ENCODE measurements around the gene UNC93A. TPM values are rescaled to one million over a fixed set of nuclear protein-coding genes. Genes with fewer than 3 reads are reported as not detected.

UNC93A gene
- total and polyA plus RNA-seq, 2 donors (not counting 1 experiment from before 2014, with no cell fraction given) = not detected

DNA sequence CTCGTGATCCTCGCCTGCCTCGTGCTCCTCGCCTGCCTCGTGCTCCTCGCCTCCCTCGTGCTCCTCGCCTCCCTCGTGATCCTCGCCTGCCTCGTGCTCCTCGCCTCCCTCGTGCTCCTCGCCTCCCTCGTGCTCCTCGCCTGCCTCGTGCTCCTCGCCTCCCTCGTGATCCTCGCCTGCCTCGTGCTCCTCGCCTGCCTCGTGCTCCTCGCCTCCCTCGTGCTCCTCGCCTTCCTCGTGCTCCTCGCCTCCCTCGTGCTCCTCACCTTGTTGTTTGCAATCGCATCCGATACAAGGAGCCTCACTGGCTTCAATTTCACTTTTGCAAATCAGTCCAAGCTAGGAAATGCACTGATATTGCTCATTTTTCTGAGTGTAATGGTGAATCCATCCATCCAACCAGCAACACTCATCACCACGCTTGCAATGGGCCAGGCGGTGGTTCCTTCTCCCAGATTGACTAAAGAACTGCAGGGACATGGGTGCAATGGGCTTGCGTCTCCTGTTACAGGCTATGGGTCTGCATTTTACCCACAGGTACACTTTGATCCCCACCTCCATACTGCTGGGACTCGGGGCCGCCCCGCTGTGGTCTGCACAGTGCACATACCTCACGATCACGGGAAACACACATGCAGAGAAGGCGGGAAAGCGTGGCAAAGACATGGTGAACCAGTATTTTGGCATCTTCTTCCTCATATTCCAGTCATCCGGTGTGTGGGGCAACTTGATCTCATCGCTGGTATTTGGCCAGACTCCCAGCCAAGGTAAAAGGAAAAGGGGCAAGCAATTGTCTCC, 4.6 kb downstream of the UNC93A start:
- no peak overlapping the region for H2AFZ ChIP-seq (ENCODE audit: low read length)
- TF ChIP-seq EZH2 (IDR thresholded peaks at IDR 0.05; ENCODE audit: low read length, missing control alignments) = no peak
- DNase-seq (ENCODE audit: low read depth in 2 of 2) = no peak
- H3K36me3 ChIP-seq (ENCODE audit: control insufficient read depth, insufficient read depth, low read length) = no peaks in the 10 kb centered on the region
- no peak overlapping the region for H3K4me3 ChIP-seq (replicated peaks in 1 of 4; ENCODE audit: control extremely low read depth in 1 of 4, insufficient read depth in 1 of 4, low read depth in 3 of 4, low read length in 4 of 4)
- no peak overlapping the region for H3K4me2 ChIP-seq (ENCODE audit: extremely low read depth, insufficient read depth, low read length)
- H3K4me1 ChIP-seq (ENCODE audit: control insufficient read depth, extremely low read depth, insufficient read depth, low read length) = no peaks in the 10 kb centered on the region
- no peak overlapping the region for H3K9ac ChIP-seq (ENCODE audit: insufficient read depth, low read length)
- no peaks in the 10 kb centered on the region for H3K27me3 ChIP-seq (ENCODE audit: control insufficient read depth, insufficient read depth, low read length)
- no peaks in the 10 kb centered on the region for H3K9me3 ChIP-seq (ENCODE audit: control insufficient read depth, insufficient read depth, low read depth, low read length)
- H3K27ac ChIP-seq (ENCODE audit: insufficient read depth, low read length) = no peak overlapping the region
- H3K79me2 ChIP-seq (ENCODE audit: control insufficient read depth, insufficient read depth, low read length) = no peaks in the 10 kb centered on the region
- no peaks in the 10 kb centered on the region for H4K20me1 ChIP-seq (ENCODE audit: control insufficient read depth, extremely low read depth, insufficient read depth, low read length)

DNA sequence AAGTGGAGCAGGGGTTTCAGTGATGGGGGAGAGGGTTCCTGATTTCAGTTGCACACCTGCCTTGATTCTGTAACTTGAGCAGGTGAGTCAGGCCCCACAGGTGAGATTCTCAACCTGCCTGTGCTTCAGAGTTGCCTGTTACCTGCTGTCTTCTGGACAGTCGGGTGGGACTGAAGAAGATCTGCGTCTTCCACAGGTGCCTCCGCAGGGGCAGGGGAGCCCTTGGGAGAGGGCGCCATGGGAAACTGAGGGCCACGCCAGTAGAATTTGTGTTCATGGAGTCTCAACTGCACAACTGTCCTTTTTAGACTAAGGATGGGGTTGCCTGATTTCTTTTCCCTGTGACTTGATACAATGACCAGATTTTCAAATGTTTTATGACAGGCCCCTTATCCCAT, 5.2 kb downstream of the UNC93A start:
- H2AFZ ChIP-seq (ENCODE audit: low read length) = no peak overlapping the region
- no peak overlapping the region for H3K4me3 ChIP-seq (replicated peaks in 1 of 4; ENCODE audit: control extremely low read depth in 1 of 4, insufficient read depth in 1 of 4, low read depth in 3 of 4, low read length in 4 of 4)
- H3K79me2 ChIP-seq (ENCODE audit: control insufficient read depth, insufficient read depth, low read length) = no peaks in the 10 kb centered on the region
- H3K27ac ChIP-seq (ENCODE audit: insufficient read depth, low read length) = no peak overlapping the region
- H3K36me3 ChIP-seq (ENCODE audit: control insufficient read depth, insufficient read depth, low read length) = no peaks in the 10 kb centered on the region
- no peak overlapping the region for H3K9ac ChIP-seq (ENCODE audit: insufficient read depth, low read length)
- H3K4me1 ChIP-seq (ENCODE audit: control insufficient read depth, extremely low read depth, insufficient read depth, low read length) = no peaks in the 10 kb centered on the region
- H3K27me3 ChIP-seq (ENCODE audit: control insufficient read depth, insufficient read depth, low read length) = no peaks in the 10 kb centered on the region
- no peaks in the 10 kb centered on the region for H3K9me3 ChIP-seq (ENCODE audit: control insufficient read depth, insufficient read depth, low read depth, low read length)
- H4K20me1 ChIP-seq (ENCODE audit: control insufficient read depth, extremely low read depth, insufficient read depth, low read length) = no peaks in the 10 kb centered on the region
- H3K4me2 ChIP-seq (ENCODE audit: extremely low read depth, insufficient read depth, low read length) = no peak overlapping the region
- no peak for DNase-seq (ENCODE audit: low read depth in 2 of 2)
- TF ChIP-seq, protein P1, sequence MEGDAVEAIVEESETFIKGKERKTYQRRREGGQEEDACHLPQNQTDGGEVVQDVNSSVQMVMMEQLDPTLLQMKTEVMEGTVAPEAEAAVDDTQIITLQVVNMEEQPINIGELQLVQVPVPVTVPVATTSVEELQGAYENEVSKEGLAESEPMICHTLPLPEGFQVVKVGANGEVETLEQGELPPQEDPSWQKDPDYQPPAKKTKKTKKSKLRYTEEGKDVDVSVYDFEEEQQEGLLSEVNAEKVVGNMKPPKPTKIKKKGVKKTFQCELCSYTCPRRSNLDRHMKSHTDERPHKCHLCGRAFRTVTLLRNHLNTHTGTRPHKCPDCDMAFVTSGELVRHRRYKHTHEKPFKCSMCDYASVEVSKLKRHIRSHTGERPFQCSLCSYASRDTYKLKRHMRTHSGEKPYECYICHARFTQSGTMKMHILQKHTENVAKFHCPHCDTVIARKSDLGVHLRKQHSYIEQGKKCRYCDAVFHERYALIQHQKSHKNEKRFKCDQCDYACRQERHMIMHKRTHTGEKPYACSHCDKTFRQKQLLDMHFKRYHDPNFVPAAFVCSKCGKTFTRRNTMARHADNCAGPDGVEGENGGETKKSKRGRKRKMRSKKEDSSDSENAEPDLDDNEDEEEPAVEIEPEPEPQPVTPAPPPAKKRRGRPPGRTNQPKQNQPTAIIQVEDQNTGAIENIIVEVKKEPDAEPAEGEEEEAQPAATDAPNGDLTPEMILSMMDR (conservative IDR thresholded peaks at IDR 0.05 in 1 of 2, IDR thresholded peaks at IDR 0.05 in 1 of 2; ENCODE audit: low read depth in 1 of 2, low read length in 2 of 2) = no peak
- TF ChIP-seq EZH2 (IDR thresholded peaks at IDR 0.05; ENCODE audit: low read length, missing control alignments) = no peak

GRCh38 chr6:167296902-167297301, 5.8 kb downstream of the UNC93A start:
- no peaks in the 10 kb centered on the region for H3K9me3 ChIP-seq (ENCODE audit: control insufficient read depth, insufficient read depth, low read depth, low read length)
- no peaks in the 10 kb centered on the region for H3K36me3 ChIP-seq (ENCODE audit: control insufficient read depth, insufficient read depth, low read length)
- TF ChIP-seq, protein P1 (conservative IDR thresholded peaks at IDR 0.05 in 1 of 2, IDR thresholded peaks at IDR 0.05 in 1 of 2; ENCODE audit: low read depth in 1 of 2, low read length in 2 of 2) = no peak
- TF ChIP-seq EZH2 (IDR thresholded peaks at IDR 0.05; ENCODE audit: low read length, missing control alignments) = no peak
- no peak for DNase-seq (ENCODE audit: low read depth in 2 of 2)
- no peak overlapping the region for H3K4me2 ChIP-seq (ENCODE audit: extremely low read depth, insufficient read depth, low read length)
- no peaks in the 10 kb centered on the region for H3K27me3 ChIP-seq (ENCODE audit: control insufficient read depth, insufficient read depth, low read length)
- H3K79me2 ChIP-seq (ENCODE audit: control insufficient read depth, insufficient read depth, low read length) = no peaks in the 10 kb centered on the region
- H3K4me1 ChIP-seq (ENCODE audit: control insufficient read depth, extremely low read depth, insufficient read depth, low read length) = no peaks in the 10 kb centered on the region
- H4K20me1 ChIP-seq (ENCODE audit: control insufficient read depth, extremely low read depth, insufficient read depth, low read length) = no peaks in the 10 kb centered on the region
- no peak overlapping the region for H3K27ac ChIP-seq (ENCODE audit: insufficient read depth, low read length)
- no peak overlapping the region for H3K9ac ChIP-seq (ENCODE audit: insufficient read depth, low read length)
- no peak overlapping the region for H2AFZ ChIP-seq (ENCODE audit: low read length)
- no peak overlapping the region for H3K4me3 ChIP-seq (replicated peaks in 1 of 4; ENCODE audit: control extremely low read depth in 1 of 4, insufficient read depth in 1 of 4, low read depth in 3 of 4, low read length in 4 of 4)

Measured in fibroblast of lung (primary cell).